ENCODE measurements around the gene CDC42BPA. TPM values are rescaled to one million over a fixed set of nuclear protein-coding genes. Genes with fewer than 3 reads are reported as not detected.

Gene CDC42BPA
- total and polyA plus RNA-seq, 9 of the 15 experiments (the other 6 are each of a cell fraction or from before 2014, with no cell fraction given), result 8.0 to 77.5 (median 52.1) TPM

DNA sequence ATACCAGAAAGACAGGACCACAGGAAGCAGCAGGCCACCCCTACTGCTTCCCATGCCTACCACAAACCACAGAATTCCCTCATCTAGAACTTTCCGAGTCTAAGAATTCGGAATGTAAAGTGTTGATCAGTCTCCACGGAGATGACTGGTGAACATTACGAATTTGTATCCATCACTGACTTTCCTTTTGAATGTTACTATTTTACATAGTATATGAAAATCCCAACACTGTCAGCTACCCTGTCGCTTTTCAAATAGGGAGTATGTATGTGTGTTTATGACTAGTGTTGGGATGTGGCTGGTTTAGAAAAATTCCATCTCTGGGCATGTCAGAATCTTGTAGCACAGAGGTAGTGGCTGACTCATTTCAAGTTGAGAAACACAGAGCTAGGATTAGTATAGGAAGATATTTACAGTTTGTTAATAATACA, 260.0 kb downstream of the CDC42BPA start (continued):
- TF ChIP-seq, protein P1, sequence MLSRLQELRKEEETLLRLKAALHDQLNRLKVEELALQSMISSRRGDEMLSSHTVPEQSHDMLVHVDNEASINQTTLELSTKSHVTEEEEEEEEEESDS (CRISPR knock-in tag; IDR thresholded peaks at IDR 0.05), result no peak

DNA sequence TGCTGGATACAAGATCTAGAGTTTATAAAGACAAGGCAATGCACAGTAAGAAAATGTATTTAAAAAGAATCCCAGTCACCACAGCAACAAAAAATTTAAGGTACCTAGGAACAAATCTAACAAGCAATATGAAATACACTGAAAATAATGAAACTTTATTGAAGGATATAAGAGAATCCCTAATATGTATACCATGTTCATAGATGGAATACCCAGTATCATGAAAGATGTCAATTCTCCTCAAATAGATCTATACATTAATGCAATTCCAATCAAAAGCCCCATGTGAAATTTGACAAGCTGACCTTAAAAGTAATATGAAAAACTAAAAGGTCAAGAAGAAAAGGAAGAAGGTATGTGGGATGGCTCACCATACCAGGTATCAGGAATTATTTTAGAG, 269.0 kb downstream of the CDC42BPA start:
- no peak overlapping the region for H3K4me2 ChIP-seq (ENCODE audit: insufficient read depth, low read length)
- H2AFZ ChIP-seq (ENCODE audit: low read depth, low read length), result no peak overlapping the region
- no peak for ATAC-seq
- intact Hi-C loops (cut with micrococcal nuclease) (no loop called here), in situ Hi-C loops (cut with MboI) (no loop called here)
- no peak overlapping the region for H3K9ac ChIP-seq (ENCODE audit: insufficient read depth in 1 of 2, low read depth in 2 of 2, low read length in 2 of 2)
- BruUV-seq (replicated peaks), result no TSS peak
- H3K4me1 ChIP-seq (replicated peaks in 1 of 2; ENCODE audit: control insufficient read depth in 2 of 2, insufficient read depth in 2 of 2, low read length in 2 of 2), result no peaks in the 10 kb centered on the region
- no peak for DNase-seq (ENCODE audit: extremely low read depth in 1 of 4, low spot score in 3 of 4)
- no peaks in the 10 kb centered on the region for H3K9me3 ChIP-seq (replicated peaks; ENCODE audit: control insufficient read depth, insufficient read depth, low read depth, low read length)
- no peak overlapping the region for H3K27ac ChIP-seq (ENCODE audit: extremely low read depth, low read depth, low read length)
- ChIA-PET CTCF (ENCODE audit: low intra/inter-chr PET ratio) (no interaction called here), POLR2A (interaction anchor here (1.5 kb wide), 1 partner anchor 109 kb away, joined by 3 read pairs; the partner anchor contains the start of gene COQ8A)
- TF ChIP-seq, protein P2, sequence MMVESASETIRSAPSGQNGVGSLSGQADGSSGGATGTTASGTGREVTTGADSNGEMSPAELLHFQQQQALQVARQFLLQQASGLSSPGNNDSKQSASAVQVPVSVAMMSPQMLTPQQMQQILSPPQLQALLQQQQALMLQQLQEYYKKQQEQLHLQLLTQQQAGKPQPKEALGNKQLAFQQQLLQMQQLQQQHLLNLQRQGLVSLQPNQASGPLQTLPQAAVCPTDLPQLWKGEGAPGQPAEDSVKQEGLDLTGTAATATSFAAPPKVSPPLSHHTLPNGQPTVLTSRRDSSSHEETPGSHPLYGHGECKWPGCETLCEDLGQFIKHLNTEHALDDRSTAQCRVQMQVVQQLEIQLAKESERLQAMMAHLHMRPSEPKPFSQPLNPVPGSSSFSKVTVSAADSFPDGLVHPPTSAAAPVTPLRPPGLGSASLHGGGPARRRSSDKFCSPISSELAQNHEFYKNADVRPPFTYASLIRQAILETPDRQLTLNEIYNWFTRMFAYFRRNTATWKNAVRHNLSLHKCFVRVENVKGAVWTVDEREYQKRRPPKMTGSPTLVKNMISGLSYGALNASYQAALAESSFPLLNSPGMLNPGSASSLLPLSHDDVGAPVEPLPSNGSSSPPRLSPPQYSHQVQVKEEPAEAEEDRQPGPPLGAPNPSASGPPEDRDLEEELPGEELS (CRISPR knock-in tag; IDR thresholded peaks at IDR 0.05; ENCODE audit: borderline replicate concordance), result no peak
- TF ChIP-seq, protein P3, sequence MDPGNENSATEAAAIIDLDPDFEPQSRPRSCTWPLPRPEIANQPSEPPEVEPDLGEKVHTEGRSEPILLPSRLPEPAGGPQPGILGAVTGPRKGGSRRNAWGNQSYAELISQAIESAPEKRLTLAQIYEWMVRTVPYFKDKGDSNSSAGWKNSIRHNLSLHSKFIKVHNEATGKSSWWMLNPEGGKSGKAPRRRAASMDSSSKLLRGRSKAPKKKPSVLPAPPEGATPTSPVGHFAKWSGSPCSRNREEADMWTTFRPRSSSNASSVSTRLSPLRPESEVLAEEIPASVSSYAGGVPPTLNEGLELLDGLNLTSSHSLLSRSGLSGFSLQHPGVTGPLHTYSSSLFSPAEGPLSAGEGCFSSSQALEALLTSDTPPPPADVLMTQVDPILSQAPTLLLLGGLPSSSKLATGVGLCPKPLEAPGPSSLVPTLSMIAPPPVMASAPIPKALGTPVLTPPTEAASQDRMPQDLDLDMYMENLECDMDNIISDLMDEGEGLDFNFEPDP (CRISPR knock-in tag; IDR thresholded peaks at IDR 0.05), result no peak
- TF ChIP-seq CHCHD3 (CRISPR knock-in tag; IDR thresholded peaks at IDR 0.05) (no peak), ZNF445 (CRISPR knock-in tag; IDR thresholded peaks at IDR 0.05; ENCODE audit: low read depth) (no peak), KLF1 (tag; IDR thresholded peaks at IDR 0.05) (no peak), MYNN (IDR thresholded peaks at IDR 0.05) (no peak), MYNN (CRISPR knock-in tag; IDR thresholded peaks at IDR 0.05) (no peak), CHD2 (IDR thresholded peaks at IDR 0.05; ENCODE audit: low read depth, low read length) (no peak), ZNF184 (CRISPR knock-in tag; IDR thresholded peaks at IDR 0.05) (no peak)
- no peak for FAIRE-seq
- no peaks in the 10 kb centered on the region for H4K20me1 ChIP-seq (replicated peaks; ENCODE audit: control insufficient read depth, insufficient read depth, low read length)
- H3K9me1 ChIP-seq (ENCODE audit: control insufficient read depth, insufficient read depth, low read length), result no peaks in the 10 kb centered on the region
- peaks cover 29% of the 10 kb centered on the region for H3K36me3 ChIP-seq (ENCODE audit: control insufficient read depth, insufficient read depth, low read length)
- H3K27me3 ChIP-seq (ENCODE audit: control insufficient read depth in 2 of 2, insufficient read depth in 2 of 2, low read length in 2 of 2), result no peaks in the 10 kb centered on the region
- H3K4me3 ChIP-seq, result no peak overlapping the region
- H3K79me2 ChIP-seq (ENCODE audit: control insufficient read depth, insufficient read depth, low read length), result no peaks in the 10 kb centered on the region
